GM12865 (cell line): ENCODE measurements around the gene ATP8A1.

ENCODE experiments used
- DNase-seq: peaks from one replicate; pipeline ENCODE4 v3.0.0; 2010; ENCODE audit warnings: low read depth
- H3K4me3 ChIP-seq: 2 replicates; pipeline ENCODE4 v1.5.1; 2011; ENCODE audit warnings: mild to moderate bottlenecking, low read depth, low read length, control low read depth
- TF ChIP-seq, protein P1 (sequence below): IDR thresholded peaks from 2 replicates; pipeline ENCODE4 v1.5.1; 2011; ENCODE audit warnings: low read length, control low read depth, low read depth, inconsistent platforms; ENCODE audit not compliant: insufficient read depth; ENCODE audit errors: missing control alignments

Gene ATP8A1

DNA sequence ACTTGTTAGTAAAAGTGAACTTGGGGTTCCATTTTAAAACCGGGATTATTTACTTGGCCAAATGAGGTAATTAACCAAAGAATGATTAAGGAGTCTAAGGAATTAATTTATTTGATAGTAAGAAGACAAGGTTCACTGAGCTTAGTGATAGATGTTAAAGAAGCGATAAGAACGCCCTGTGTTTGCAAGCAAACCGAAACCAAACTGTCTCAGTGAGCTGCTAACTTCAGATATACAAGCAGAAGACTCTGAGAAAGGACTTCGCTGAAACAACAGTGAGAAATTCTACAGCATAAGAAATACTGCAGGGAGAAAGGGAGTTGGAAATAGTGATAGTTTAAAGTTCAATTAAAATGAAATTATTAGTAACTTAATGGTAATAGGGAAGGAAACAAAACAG is 297.2 kb downstream of the ATP8A1 start:
- H3K4me3 ChIP-seq = no peak overlapping the region
- TF ChIP-seq, protein P1, sequence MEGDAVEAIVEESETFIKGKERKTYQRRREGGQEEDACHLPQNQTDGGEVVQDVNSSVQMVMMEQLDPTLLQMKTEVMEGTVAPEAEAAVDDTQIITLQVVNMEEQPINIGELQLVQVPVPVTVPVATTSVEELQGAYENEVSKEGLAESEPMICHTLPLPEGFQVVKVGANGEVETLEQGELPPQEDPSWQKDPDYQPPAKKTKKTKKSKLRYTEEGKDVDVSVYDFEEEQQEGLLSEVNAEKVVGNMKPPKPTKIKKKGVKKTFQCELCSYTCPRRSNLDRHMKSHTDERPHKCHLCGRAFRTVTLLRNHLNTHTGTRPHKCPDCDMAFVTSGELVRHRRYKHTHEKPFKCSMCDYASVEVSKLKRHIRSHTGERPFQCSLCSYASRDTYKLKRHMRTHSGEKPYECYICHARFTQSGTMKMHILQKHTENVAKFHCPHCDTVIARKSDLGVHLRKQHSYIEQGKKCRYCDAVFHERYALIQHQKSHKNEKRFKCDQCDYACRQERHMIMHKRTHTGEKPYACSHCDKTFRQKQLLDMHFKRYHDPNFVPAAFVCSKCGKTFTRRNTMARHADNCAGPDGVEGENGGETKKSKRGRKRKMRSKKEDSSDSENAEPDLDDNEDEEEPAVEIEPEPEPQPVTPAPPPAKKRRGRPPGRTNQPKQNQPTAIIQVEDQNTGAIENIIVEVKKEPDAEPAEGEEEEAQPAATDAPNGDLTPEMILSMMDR = no peak
- peak; percentile 32 for DNase-seq
